Lung (tissue), 12 donors: Measurements from ENCODE around the gene CXCR6. TPM values are rescaled to one million over a fixed set of nuclear protein-coding genes. Genes with fewer than 3 reads are reported as not detected.

Source experiments
- ATAC-seq: fragments of 200-7000 bp; cut with Tn5 transposase; one replicate; pipeline ENCODE4 v1.9.1; 2020; ENCODE audit warnings: moderate number of reproducible peaks; ENCODE audit not compliant: insufficient read depth, low FRiP score
- DNase-seq, 3 donors: peaks; one replicate each; pipeline ENCODE4 v3.0.0-alpha.2; 2013 to 2017
- H3K27ac ChIP-seq, 2 donors: one replicate each; pipeline ENCODE4 v1.5.1; 2013; ENCODE audit warnings: mild to moderate bottlenecking in 2 of 2, moderate library complexity in 2 of 2, control low read depth in 1 of 2, inconsistent platforms in 1 of 2, low read depth in 1 of 2, low read length in 1 of 2
- H3K27me3 ChIP-seq, 3 donors: one replicate each; pipeline ENCODE4 v1.5.1; 2013; ENCODE audit warnings: low read length in 2 of 3; ENCODE audit not compliant: control insufficient read depth in 3 of 3, insufficient read depth in 3 of 3
- H3K36me3 ChIP-seq, 4 donors: one replicate each; pipeline ENCODE4 v1.5.1; 2013; ENCODE audit warnings: low read length in 4 of 4, mild to moderate bottlenecking in 1 of 4, moderate library complexity in 1 of 4; ENCODE audit not compliant: control insufficient read depth in 4 of 4, insufficient read depth in 4 of 4
- H3K4me1 ChIP-seq, 5 donors: one replicate each; pipeline ENCODE4 v1.5.1; 2013; ENCODE audit warnings: low read length in 5 of 5, mild to moderate bottlenecking in 2 of 5, moderate library complexity in 1 of 5; ENCODE audit not compliant: control insufficient read depth in 5 of 5, insufficient read depth in 5 of 5
- H3K4me3 ChIP-seq: one replicate; pipeline ENCODE4 v1.5.1; 2013; ENCODE audit warnings: mild to moderate bottlenecking, control low read depth, moderate library complexity
- H3K9ac ChIP-seq, 2 donors: one replicate each; pipeline ENCODE4 v1.5.1; 2013; ENCODE audit warnings: low read length in 2 of 2, control low read depth in 1 of 2; ENCODE audit not compliant: insufficient read depth in 1 of 2
- H3K9me3 ChIP-seq, 4 donors: one replicate each; pipeline ENCODE4 v1.5.1; 2013; ENCODE audit warnings: low read length in 3 of 4, mild to moderate bottlenecking in 1 of 4, moderate library complexity in 1 of 4; ENCODE audit not compliant: control insufficient read depth in 4 of 4, insufficient read depth in 3 of 4
- CTCF ChIP-seq: IDR thresholded peaks from 2 replicates; pipeline ENCODE4 v1.5.1; 2012; ENCODE audit warnings: mild to moderate bottlenecking; ENCODE audit errors: control extremely low read depth, extremely low read depth
- WGBS, 2 donors: extraction: QIAGEN DNeasy Blood & Tissue Kit; methylation state at CpG; one replicate each; pipeline ENCODE4 v1.1.7; 2013; 5-methylcytosine and 5-hydroxymethylcytosine counted together
- polyA plus RNA-seq, 2 donors: library from polyadenylated mRNA; stranded (reverse); fragments of 200-250 nt; gene quantifications; one replicate each; pipeline ENCODE4 v1.2.1, GENCODE V29; 2013
- total RNA-seq, 2 donors: library from RNA; depleted of rRNA in 1 of 2; stranded (reverse); fragments of >200 nt in 1 of 2; gene quantifications; one replicate each; pipeline ENCODE4 v1.2.1, GENCODE V29; 2014 to 2021
- donor health status: control.
- donor health status: control.
- donor health status: Bipolar disorder and iron deficiency.
- donor health status: healthy.
- donor health status: DM: yes; HTN: yes; CAD: no.

The CXCR6 gene
- total and polyA plus RNA-seq, 4 donors: 1.0 to 4.3 (median 2.0) TPM

- no peaks in the 10 kb centered on the region for H3K27me3 ChIP-seq
- 95 to 96% methylated on average over 4 of the region's 4 CpGs for WGBS, 2 donors
- TF ChIP-seq CTCF: no peak
- H3K4me1 ChIP-seq: peaks cover 0 to 13% (median 4%) of the 10 kb centered on the region in 5 donors
- H3K36me3 ChIP-seq: peaks cover 5 to 19% (median 16%) of the 10 kb centered on the region in 4 donors
- no peak overlapping the region for H3K27ac ChIP-seq
- no peak overlapping the region for H3K9ac ChIP-seq
- DNase-seq: no peak
- H3K9me3 ChIP-seq: peaks cover 0 to 2% (median 0%) of the 10 kb centered on the region in 4 donors
- no peak for ATAC-seq
- H3K4me3 ChIP-seq: no peak overlapping the region
Observed at GRCh38 chr3:45938043-45938435, 5.2 kb upstream of the CXCR6 start.

DNA sequence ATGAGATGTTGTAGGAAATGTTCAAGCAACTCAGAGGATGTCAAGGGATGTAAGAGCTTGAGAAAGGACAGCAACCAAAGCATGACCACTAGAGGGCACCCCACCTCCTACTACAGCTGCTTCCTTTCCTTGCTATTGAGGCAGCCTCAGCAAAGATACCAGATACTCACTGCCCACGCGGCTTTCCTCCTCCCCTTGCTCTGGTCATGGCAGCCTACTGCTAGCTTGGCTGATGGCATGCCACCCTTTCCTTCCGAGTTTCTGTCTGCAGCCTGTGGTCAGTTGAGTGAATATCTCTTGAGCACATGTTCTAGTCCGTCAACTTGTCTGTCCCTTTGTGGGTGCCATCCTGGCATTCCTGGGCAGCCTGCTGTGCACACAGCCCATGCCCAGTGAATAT is 4.4 kb upstream of the CXCR6 start:
- H3K27me3 ChIP-seq: no peaks in the 10 kb centered on the region
- peak; percentile 87 for TF ChIP-seq CTCF
- ATAC-seq: peak; percentile 87
- H3K9me3 ChIP-seq: peaks cover 0 to 2% (median 0%) of the 10 kb centered on the region in 4 donors
- H3K36me3 ChIP-seq: peaks cover 5 to 18% (median 16%) of the 10 kb centered on the region in 4 donors
- peak; percentile 89 to 97 (median 91) for DNase-seq
- peaks cover 0 to 8% (median 2%) of the 10 kb centered on the region in 5 donors for H3K4me1 ChIP-seq
- H3K4me3 ChIP-seq: no peak overlapping the region
- no peak overlapping the region for H3K9ac ChIP-seq
- 18 to 24% methylated on average over 4 of the region's 4 CpGs for WGBS, 2 donors
- H3K27ac ChIP-seq: no peak overlapping the region

DNA sequence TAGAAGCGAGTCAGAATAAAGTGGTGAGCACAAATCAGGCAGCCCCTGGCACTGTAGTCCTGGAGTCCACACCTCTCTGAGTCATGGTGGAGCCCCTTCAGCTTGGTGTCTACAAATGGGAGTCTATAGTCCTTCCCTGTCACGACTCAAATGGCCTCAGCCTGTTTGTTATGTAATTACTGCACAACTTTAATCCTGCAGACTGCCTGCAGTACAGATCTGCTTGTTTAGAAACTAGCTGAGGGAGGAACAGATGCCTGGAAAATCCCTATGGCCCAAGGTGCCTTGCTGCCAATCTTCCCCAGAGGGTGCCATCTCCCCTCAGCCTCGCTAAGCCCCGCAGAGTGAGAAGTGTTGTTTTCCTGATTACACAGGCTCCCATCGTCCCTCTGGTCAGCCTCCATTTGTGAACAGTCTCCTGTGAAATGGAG is 3.9 kb upstream of the CXCR6 start:
- no peak for TF ChIP-seq CTCF
- no peak for ATAC-seq
- Histone ChIP-seq H3K9ac (no peak overlapping the region), H3K36me3 (peaks cover 5 to 18% (median 16%) of the 10 kb centered on the region in 4 donors), H3K4me1 (peaks cover 0 to 4% (median 2%) of the 10 kb centered on the region in 5 donors), H3K27ac (no peak overlapping the region), H3K4me3 (no peak overlapping the region), H3K9me3 (peaks cover 0 to 2% (median 0%) of the 10 kb centered on the region in 4 donors), H3K27me3 (no peaks in the 10 kb centered on the region)
- DNase-seq: no peak
- WGBS, 2 donors: 50 to 69% methylated on average over 5 of the region's 5 CpGs
